H1 (cell line): ENCODE measurements around the gene C7orf25. TPM values are rescaled to one million over a fixed set of nuclear protein-coding genes. Genes with fewer than 3 reads are reported as not detected.

Experiments
- CBX5 ChIP-seq: fragments of 300-800, 300-1000 bp; sonication (generic); IDR thresholded peaks from 2 replicates; pipeline ENCODE4 v1.7.1; 2016; ENCODE audit warnings: antibody characterized with exemption, low read length, low read depth
- CEBPB ChIP-seq: IDR thresholded peaks from 2 replicates; pipeline ENCODE4 v1.6.1; 2012; ENCODE audit warnings: low read depth, low read length
- CREB1 ChIP-seq: IDR thresholded peaks from 2 replicates; pipeline ENCODE4 v1.6.1; 2012; ENCODE audit warnings: inconsistent platforms
- CTBP2 ChIP-seq: IDR thresholded peaks from 2 replicates; pipeline ENCODE4 v1.7.0; 2011; ENCODE audit warnings: borderline replicate concordance, mild to moderate bottlenecking, moderate library complexity, mixed read lengths, low read length; ENCODE audit not compliant: insufficient read depth, insufficient read length
- EGR1 ChIP-seq: IDR thresholded peaks from 2 replicates; pipeline ENCODE4 v1.6.1; 2011; ENCODE audit warnings: low read depth, low read length, borderline replicate concordance
- EP300 ChIP-seq, 2 experiments: IDR thresholded peaks; 1 replicate in 1 of 2; 2 replicates in 1 of 2; pipeline ENCODE4 v1.6.1; 2011 to 2012; ENCODE audit warnings: low read depth in 2 of 2, low read length in 2 of 2, mild to moderate bottlenecking in 2 of 2, borderline replicate concordance in 1 of 2, inconsistent platforms in 1 of 2, moderate library complexity in 1 of 2
- polyA plus RNA-seq, 7 experiments: library from polyadenylated mRNA; depleted of rRNA in 3 of 7; stranded (reverse) in 5 of 7; unstranded in 2 of 7; fragments of >200 nt in 5 of 7; fragments of 200-250 nt in 2 of 7; gene quantifications; 1 replicate in 5 of 7; 2 replicates in 1 of 7; 4 replicates in 1 of 7; pipeline versions ENCODE4 v1.2.1 to v1.2.3, GENCODE V29; 2011 to 2013; ENCODE audit warnings: missing spikeins in 2 of 7, mixed read lengths in 2 of 7
- total RNA-seq: library from RNA; stranded (reverse); fragmentation: NEBNext Ultra II Directional; extraction: Animal tissue kit (Norgen Biotek cat#: 25700); gene quantifications from 2 replicates; pipeline ENCODE4 v1.2.1, GENCODE V29; 2021
- TF ChIP-seq, protein P1 (sequence below): fragments of 300-600 bp; sonication (generic); IDR thresholded peaks from 2 replicates; pipeline ENCODE4 v1.7.1; 2012; ENCODE audit warnings: low read length, moderate library complexity, mild to moderate bottlenecking, inconsistent platforms; ENCODE audit not compliant: insufficient replicate concordance

Gene C7orf25
- total and polyA plus RNA-seq, 2 of the 8 experiments (the other 6 are each of a cell fraction or from before 2014, with no cell fraction given), result 0.70 to 4.5 TPM

DNA sequence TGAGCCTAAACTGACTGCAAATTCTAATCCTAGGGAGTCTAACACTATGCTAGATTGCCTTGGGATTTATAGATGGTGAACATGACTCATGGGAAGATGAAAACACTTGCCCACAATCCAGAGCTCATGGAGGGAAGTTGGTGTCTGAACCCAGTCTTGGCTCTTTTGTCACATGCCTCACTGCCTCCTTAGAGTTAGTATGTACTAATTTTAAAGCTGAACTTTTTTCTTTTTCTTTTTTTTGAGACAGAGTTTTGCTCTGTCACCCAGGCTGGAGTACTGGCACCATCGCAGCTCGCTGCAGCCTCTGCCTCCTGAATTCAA is 34.7 kb upstream of the C7orf25 start (continued):
- TF ChIP-seq, protein P1, sequence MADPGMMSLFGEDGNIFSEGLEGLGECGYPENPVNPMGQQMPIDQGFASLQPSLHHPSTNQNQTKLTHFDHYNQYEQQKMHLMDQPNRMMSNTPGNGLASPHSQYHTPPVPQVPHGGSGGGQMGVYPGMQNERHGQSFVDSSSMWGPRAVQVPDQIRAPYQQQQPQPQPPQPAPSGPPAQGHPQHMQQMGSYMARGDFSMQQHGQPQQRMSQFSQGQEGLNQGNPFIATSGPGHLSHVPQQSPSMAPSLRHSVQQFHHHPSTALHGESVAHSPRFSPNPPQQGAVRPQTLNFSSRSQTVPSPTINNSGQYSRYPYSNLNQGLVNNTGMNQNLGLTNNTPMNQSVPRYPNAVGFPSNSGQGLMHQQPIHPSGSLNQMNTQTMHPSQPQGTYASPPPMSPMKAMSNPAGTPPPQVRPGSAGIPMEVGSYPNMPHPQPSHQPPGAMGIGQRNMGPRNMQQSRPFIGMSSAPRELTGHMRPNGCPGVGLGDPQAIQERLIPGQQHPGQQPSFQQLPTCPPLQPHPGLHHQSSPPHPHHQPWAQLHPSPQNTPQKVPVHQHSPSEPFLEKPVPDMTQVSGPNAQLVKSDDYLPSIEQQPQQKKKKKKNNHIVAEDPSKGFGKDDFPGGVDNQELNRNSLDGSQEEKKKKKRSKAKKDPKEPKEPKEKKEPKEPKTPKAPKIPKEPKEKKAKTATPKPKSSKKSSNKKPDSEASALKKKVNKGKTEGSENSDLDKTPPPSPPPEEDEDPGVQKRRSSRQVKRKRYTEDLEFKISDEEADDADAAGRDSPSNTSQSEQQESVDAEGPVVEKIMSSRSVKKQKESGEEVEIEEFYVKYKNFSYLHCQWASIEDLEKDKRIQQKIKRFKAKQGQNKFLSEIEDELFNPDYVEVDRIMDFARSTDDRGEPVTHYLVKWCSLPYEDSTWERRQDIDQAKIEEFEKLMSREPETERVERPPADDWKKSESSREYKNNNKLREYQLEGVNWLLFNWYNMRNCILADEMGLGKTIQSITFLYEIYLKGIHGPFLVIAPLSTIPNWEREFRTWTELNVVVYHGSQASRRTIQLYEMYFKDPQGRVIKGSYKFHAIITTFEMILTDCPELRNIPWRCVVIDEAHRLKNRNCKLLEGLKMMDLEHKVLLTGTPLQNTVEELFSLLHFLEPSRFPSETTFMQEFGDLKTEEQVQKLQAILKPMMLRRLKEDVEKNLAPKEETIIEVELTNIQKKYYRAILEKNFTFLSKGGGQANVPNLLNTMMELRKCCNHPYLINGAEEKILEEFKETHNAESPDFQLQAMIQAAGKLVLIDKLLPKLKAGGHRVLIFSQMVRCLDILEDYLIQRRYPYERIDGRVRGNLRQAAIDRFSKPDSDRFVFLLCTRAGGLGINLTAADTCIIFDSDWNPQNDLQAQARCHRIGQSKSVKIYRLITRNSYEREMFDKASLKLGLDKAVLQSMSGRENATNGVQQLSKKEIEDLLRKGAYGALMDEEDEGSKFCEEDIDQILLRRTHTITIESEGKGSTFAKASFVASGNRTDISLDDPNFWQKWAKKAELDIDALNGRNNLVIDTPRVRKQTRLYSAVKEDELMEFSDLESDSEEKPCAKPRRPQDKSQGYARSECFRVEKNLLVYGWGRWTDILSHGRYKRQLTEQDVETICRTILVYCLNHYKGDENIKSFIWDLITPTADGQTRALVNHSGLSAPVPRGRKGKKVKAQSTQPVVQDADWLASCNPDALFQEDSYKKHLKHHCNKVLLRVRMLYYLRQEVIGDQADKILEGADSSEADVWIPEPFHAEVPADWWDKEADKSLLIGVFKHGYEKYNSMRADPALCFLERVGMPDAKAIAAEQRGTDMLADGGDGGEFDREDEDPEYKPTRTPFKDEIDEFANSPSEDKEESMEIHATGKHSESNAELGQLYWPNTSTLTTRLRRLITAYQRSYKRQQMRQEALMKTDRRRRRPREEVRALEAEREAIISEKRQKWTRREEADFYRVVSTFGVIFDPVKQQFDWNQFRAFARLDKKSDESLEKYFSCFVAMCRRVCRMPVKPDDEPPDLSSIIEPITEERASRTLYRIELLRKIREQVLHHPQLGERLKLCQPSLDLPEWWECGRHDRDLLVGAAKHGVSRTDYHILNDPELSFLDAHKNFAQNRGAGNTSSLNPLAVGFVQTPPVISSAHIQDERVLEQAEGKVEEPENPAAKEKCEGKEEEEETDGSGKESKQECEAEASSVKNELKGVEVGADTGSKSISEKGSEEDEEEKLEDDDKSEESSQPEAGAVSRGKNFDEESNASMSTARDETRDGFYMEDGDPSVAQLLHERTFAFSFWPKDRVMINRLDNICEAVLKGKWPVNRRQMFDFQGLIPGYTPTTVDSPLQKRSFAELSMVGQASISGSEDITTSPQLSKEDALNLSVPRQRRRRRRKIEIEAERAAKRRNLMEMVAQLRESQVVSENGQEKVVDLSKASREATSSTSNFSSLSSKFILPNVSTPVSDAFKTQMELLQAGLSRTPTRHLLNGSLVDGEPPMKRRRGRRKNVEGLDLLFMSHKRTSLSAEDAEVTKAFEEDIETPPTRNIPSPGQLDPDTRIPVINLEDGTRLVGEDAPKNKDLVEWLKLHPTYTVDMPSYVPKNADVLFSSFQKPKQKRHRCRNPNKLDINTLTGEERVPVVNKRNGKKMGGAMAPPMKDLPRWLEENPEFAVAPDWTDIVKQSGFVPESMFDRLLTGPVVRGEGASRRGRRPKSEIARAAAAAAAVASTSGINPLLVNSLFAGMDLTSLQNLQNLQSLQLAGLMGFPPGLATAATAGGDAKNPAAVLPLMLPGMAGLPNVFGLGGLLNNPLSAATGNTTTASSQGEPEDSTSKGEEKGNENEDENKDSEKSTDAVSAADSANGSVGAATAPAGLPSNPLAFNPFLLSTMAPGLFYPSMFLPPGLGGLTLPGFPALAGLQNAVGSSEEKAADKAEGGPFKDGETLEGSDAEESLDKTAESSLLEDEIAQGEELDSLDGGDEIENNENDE, result no peak
- TF ChIP-seq EP300 (IDR thresholded peaks at IDR 0.05; ENCODE audit: borderline replicate concordance in 1 of 2, low read depth in 2 of 2, low read length in 2 of 2) (no peak), EGR1 (no peak), CBX5 (no peak), CEBPB (no peak), CREB1 (no peak), CTBP2 (no peak)
